GM12878 (cell line): ENCODE measurements around the gene SCRN3. TPM values are rescaled to one million over a fixed set of nuclear protein-coding genes. Genes with fewer than 3 reads are reported as not detected.

ENCODE experiments used
- ATAC-seq: fragments of 200-7000 bp; cut with Tn5 transposase; 3 replicates; pipeline ENCODE4 v1.9.1; 2020; ENCODE audit warnings: mild to moderate bottlenecking, moderate library complexity
- BruUV-seq: library from RNA; stranded (reverse); fragments of 400-500 nt; replicated peaks from 2 replicates; lab custom pipeline; 2021; lab: Mats Ljungman, UMichigan
- CTCF ChIA-PET: fragments of 300-600 bp; sonication (Branson Sonifier 250); formaldehyde crosslinking; extraction: SDS; loops from one replicate; lab custom pipeline; 2021; ENCODE audit warnings: inconsistent platforms; lab: Yijun Ruan, JAX
- POLR2A ChIA-PET: fragments of 350-600 bp; formaldehyde crosslinking; extraction: SDS; loops from one replicate; lab custom pipeline; 2021; ENCODE audit warnings: inconsistent platforms; lab: Charles Lee
- RAD21 ChIA-PET: fragments of 300-600 bp; sonication (Branson Sonifier 250); formaldehyde crosslinking; loops from one replicate; lab custom pipeline; 2023; ENCODE audit warnings: antibody characterized with exemption; ENCODE audit not compliant: unreplicated experiment; lab: Charles Lee
- SMC1A ChIA-PET: fragments of 300-600 bp; sonication (Branson Sonifier 250); formaldehyde crosslinking; loops from one replicate; lab custom pipeline; 2023; ENCODE audit not compliant: unreplicated experiment, uncharacterized antibody; lab: Charles Lee
- DNase-seq: peaks from one replicate; pipeline ENCODE4 v3.0.0-alpha.2; 2011; ENCODE audit warnings: low read depth, low spot score
- FAIRE-seq: peaks from 3 replicates; lab custom pipeline; 2011; peaks lifted over from hg19 to GRCh38; lab: Jason Lieb, UNC
- H2AFZ ChIP-seq: 2 replicates; pipeline ENCODE4 v1.6.0; 2011; ENCODE audit warnings: low read depth, low read length, control low read depth; ENCODE audit not compliant: control insufficient read depth
- H3K27ac ChIP-seq: 2 replicates; pipeline ENCODE4 v1.5.1; 2011; ENCODE audit warnings: control low read depth; ENCODE audit not compliant: control insufficient read depth, insufficient read depth
- H3K27me3 ChIP-seq, 2 experiments: replicated peaks in 1 of 2; 2 replicates each; pipeline versions ENCODE4 v1.6.0 to v1.6.1; 2011; ENCODE audit warnings: low read length in 1 of 2; ENCODE audit not compliant: control insufficient read depth in 2 of 2, insufficient read depth in 2 of 2
- H3K36me3 ChIP-seq, 2 experiments: 2 replicates each; pipeline ENCODE4 v1.5.1; 2011; ENCODE audit warnings: low read length in 1 of 2; ENCODE audit not compliant: control insufficient read depth in 2 of 2, insufficient read depth in 2 of 2
- H3K4me1 ChIP-seq: 2 replicates; pipeline ENCODE4 v1.6.1; 2011; ENCODE audit warnings: mild to moderate bottlenecking, low read length, moderate library complexity, mixed read lengths; ENCODE audit not compliant: control insufficient read depth, insufficient read depth
- H3K4me2 ChIP-seq: 2 replicates; pipeline ENCODE4 v1.6.0; 2011; ENCODE audit warnings: control low read depth; ENCODE audit not compliant: control insufficient read depth, insufficient read depth
- H3K4me3 ChIP-seq: fragments of 200-600 bp; sonication (generic); 2 replicates; pipeline ENCODE4 v1.5.1; 2016
- H3K79me2 ChIP-seq: 2 replicates; pipeline ENCODE4 v1.6.0; 2011; ENCODE audit warnings: low read length; ENCODE audit not compliant: control insufficient read depth, insufficient read depth
- H3K9ac ChIP-seq: 2 replicates; pipeline ENCODE4 v1.8.0; 2011; ENCODE audit warnings: low read length, control low read depth, mixed read lengths; ENCODE audit not compliant: control insufficient read depth, insufficient read depth
- H3K9me3 ChIP-seq: replicated peaks from 3 replicates; pipeline ENCODE4 v1.5.1; 2011; ENCODE audit warnings: mild to moderate bottlenecking, low read length; ENCODE audit not compliant: control insufficient read depth, insufficient read depth
- H4K20me1 ChIP-seq: 2 replicates; pipeline ENCODE4 v1.6.0; 2011; ENCODE audit not compliant: control insufficient read depth, insufficient read depth
- ASH2L ChIP-seq: fragments of 300-600, 200-600 bp; sonication (generic); IDR thresholded peaks from 2 replicates; pipeline ENCODE4 v1.6.1; 2017; ENCODE audit warnings: low read depth, mild to moderate bottlenecking, borderline replicate concordance
- BRCA1 ChIP-seq: IDR thresholded peaks from 2 replicates; pipeline ENCODE4 v1.6.1; 2011; ENCODE audit warnings: low read depth, low read length, improper control_type of control experiment
- CBX5 ChIP-seq: sonication (generic); IDR thresholded peaks from 2 replicates; pipeline ENCODE4 v1.6.1; 2016; ENCODE audit warnings: low read depth, moderate library complexity, mild to moderate bottlenecking, inconsistent platforms
- CREB1 ChIP-seq: IDR thresholded peaks from 2 replicates; pipeline ENCODE4 v1.6.1; 2012; ENCODE audit warnings: low read depth, mild to moderate bottlenecking, inconsistent platforms
- ETV6 ChIP-seq, 2 experiments: fragments of 450-650 bp in 1 of 2; IDR thresholded peaks in 1 of 2; conservative IDR thresholded peaks in 1 of 2; 2 replicates each; pipeline ENCODE4 v1.6.1; 2014; ENCODE audit warnings: antibody characterized with exemption in 1 of 2, borderline replicate concordance in 1 of 2, low read depth in 1 of 2, mild to moderate bottlenecking in 1 of 2, moderate library complexity in 1 of 2
- FOXM1 ChIP-seq: IDR thresholded peaks from 2 replicates; pipeline ENCODE4 v1.6.1; 2012; ENCODE audit warnings: low read depth, mild to moderate bottlenecking, inconsistent platforms, low read length, moderate library complexity
- PKNOX1 ChIP-seq: fragments of 450-650 bp; IDR thresholded peaks from 2 replicates; pipeline ENCODE4 v1.6.1; 2016; ENCODE audit warnings: mild to moderate bottlenecking
- SREBF2 ChIP-seq: IDR thresholded peaks from 2 replicates; pipeline ENCODE4 v1.6.1; 2012; ENCODE audit warnings: mild to moderate bottlenecking, low read length
- ZNF24 ChIP-seq: fragments of 450-650 bp; IDR thresholded peaks from 2 replicates; pipeline ENCODE4 v1.6.1; 2017; ENCODE audit warnings: antibody characterized with exemption, mild to moderate bottlenecking
- ZNF622 ChIP-seq: fragments of 450-650 bp; IDR thresholded peaks from 2 replicates; pipeline ENCODE4 v1.6.1; 2017; ENCODE audit warnings: mild to moderate bottlenecking, inconsistent platforms
- in situ Hi-C: fragments of 300-500 bp; cut with MboI; formaldehyde crosslinking; loops from 9 replicates; pipeline ENCODE4 v1.14.3; 2018; ENCODE audit warnings: mixed read lengths
- intact Hi-C: fragments of 100-400 bp; cut with micrococcal nuclease; formaldehyde crosslinking; loops from one replicate; pipeline ENCODE4 v1.14.2; 2022; ENCODE audit not compliant: unreplicated experiment
- polyA plus RNA-seq, 11 experiments: library from polyadenylated mRNA; depleted of rRNA in 4 of 11; unstranded in 6 of 11; stranded (reverse) in 5 of 11; fragments of >200 nt; fragmentation: Nextera tagmentation in 4 of 11; fragmentation: Illumina TruSeq in 1 of 11; extraction: Ambion mirVana in 4 of 11; extraction: Trizol in 1 of 11; gene quantifications; 1 replicate in 1 of 11; 2 replicates in 10 of 11; pipeline versions ENCODE4 v1.2.1 to v1.2.3, GENCODE V29; 2011 to 2016; ENCODE audit warnings: inconsistent platforms in 2 of 11, missing spikeins in 2 of 11, low read depth in 1 of 11
- total RNA-seq, 4 experiments: library from RNA; depleted of rRNA in 3 of 4; stranded (reverse); fragments of >200 nt in 3 of 4; fragmentation: Illumina TruSeq in 1 of 4; extraction: Trizol in 1 of 4; gene quantifications; 2 replicates each; pipeline versions ENCODE4 v1.2.1 to v1.2.3, GENCODE V29; 2013 to 2021
- TF ChIP-seq, protein P1 (sequence below): fragments of 450-650 bp; IDR thresholded peaks from 2 replicates; pipeline ENCODE4 v1.6.1; 2016; ENCODE audit warnings: mild to moderate bottlenecking
- TF ChIP-seq, protein P2 (sequence below): fragments of 450-650 bp; IDR thresholded peaks from 2 replicates; pipeline ENCODE4 v1.6.1; 2016; ENCODE audit warnings: mild to moderate bottlenecking, moderate library complexity, borderline replicate concordance
- TF ChIP-seq, protein P3 (sequence below): fragments of 450-650 bp; formaldehyde crosslinking; IDR thresholded peaks from 2 replicates; pipeline ENCODE4 v1.4.0; 2020; ENCODE audit warnings: mild to moderate bottlenecking, moderate library complexity

Gene SCRN3
- total and polyA plus RNA-seq, 10 of the 15 experiments (the other 5 are each of a cell fraction or from before 2014, with no cell fraction given) = 5.7 to 16.0 (median 13.0) TPM

DNA sequence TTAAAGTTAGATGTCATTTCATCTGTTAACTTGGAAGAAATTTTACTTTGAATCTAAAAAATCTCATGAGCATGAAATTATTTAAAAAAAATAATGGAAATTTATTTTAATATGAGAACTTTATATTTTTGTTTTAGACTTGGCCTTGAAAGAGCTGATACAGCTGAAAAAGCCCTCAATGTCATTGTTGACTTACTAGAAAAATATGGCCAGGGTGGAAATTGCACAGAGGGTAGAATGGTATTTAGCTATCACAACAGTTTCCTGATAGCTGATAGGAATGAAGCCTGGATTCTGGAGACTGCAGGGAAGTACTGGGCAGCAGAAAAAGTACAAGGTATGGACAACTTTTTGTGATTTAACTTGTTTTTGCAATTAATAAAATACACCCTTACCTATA, 5.3 kb downstream of the SCRN3 start (continued):
- TF ChIP-seq, protein P1, sequence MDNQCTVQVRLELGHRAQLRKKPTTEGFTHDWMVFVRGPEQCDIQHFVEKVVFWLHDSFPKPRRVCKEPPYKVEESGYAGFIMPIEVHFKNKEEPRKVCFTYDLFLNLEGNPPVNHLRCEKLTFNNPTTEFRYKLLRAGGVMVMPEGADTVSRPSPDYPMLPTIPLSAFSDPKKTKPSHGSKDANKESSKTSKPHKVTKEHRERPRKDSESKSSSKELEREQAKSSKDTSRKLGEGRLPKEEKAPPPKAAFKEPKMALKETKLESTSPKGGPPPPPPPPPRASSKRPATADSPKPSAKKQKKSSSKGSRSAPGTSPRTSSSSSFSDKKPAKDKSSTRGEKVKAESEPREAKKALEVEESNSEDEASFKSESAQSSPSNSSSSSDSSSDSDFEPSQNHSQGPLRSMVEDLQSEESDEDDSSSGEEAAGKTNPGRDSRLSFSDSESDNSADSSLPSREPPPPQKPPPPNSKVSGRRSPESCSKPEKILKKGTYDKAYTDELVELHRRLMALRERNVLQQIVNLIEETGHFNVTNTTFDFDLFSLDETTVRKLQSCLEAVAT = no peak
- no peak for TF ChIP-seq ASH2L
- TF ChIP-seq SREBF2 = no peak

GRCh38 chr2:174403628-174404027, 8.1 kb downstream of the SCRN3 start:
- no peak for DNase-seq
- intact Hi-C loops (no loop called here), in situ Hi-C loops (no loop called here)
- no peak overlapping the region for H3K4me2 ChIP-seq
- FAIRE-seq = no peak
- no peaks in the 10 kb centered on the region; a peak in 1 of 4 replicates for H3K36me3 ChIP-seq
- H3K79me2 ChIP-seq = no peaks in the 10 kb centered on the region
- no peaks in the 10 kb centered on the region for H3K4me1 ChIP-seq
- H3K9me3 ChIP-seq = no peaks in the 10 kb centered on the region
- no peak overlapping the region for H3K9ac ChIP-seq
- no peak overlapping the region for H3K4me3 ChIP-seq
- ChIA-PET POLR2A (no interaction called here), SMC1A (interaction anchor here (0.6 kb wide), 1 partner anchor 1599 kb away, joined by 5 read pairs; no protein-coding TSS in a partner anchor), RAD21 (no interaction called here), CTCF (interaction anchor here (0.7 to 1.2 kb wide), 2 partner anchors 85 to 278 kb away, joined by 3 read pairs; no protein-coding TSS in a partner anchor)
- H2AFZ ChIP-seq = no peak overlapping the region
- no peak overlapping the region for H3K27ac ChIP-seq
- no peak for ATAC-seq
- no peaks in the 10 kb centered on the region for H4K20me1 ChIP-seq
- BruUV-seq = no TSS peak
- no peaks in the 10 kb centered on the region for H3K27me3 ChIP-seq
- TF ChIP-seq CBX5 = no peak
- TF ChIP-seq ZNF24 = no peak
- no peak for TF ChIP-seq ETV6 (conservative IDR thresholded peaks at IDR 0.05 in 1 of 2, IDR thresholded peaks at IDR 0.05 in 1 of 2; ENCODE audit: borderline replicate concordance in 1 of 2, low read depth in 1 of 2)
- no peak for TF ChIP-seq PKNOX1
- TF ChIP-seq, protein P2, sequence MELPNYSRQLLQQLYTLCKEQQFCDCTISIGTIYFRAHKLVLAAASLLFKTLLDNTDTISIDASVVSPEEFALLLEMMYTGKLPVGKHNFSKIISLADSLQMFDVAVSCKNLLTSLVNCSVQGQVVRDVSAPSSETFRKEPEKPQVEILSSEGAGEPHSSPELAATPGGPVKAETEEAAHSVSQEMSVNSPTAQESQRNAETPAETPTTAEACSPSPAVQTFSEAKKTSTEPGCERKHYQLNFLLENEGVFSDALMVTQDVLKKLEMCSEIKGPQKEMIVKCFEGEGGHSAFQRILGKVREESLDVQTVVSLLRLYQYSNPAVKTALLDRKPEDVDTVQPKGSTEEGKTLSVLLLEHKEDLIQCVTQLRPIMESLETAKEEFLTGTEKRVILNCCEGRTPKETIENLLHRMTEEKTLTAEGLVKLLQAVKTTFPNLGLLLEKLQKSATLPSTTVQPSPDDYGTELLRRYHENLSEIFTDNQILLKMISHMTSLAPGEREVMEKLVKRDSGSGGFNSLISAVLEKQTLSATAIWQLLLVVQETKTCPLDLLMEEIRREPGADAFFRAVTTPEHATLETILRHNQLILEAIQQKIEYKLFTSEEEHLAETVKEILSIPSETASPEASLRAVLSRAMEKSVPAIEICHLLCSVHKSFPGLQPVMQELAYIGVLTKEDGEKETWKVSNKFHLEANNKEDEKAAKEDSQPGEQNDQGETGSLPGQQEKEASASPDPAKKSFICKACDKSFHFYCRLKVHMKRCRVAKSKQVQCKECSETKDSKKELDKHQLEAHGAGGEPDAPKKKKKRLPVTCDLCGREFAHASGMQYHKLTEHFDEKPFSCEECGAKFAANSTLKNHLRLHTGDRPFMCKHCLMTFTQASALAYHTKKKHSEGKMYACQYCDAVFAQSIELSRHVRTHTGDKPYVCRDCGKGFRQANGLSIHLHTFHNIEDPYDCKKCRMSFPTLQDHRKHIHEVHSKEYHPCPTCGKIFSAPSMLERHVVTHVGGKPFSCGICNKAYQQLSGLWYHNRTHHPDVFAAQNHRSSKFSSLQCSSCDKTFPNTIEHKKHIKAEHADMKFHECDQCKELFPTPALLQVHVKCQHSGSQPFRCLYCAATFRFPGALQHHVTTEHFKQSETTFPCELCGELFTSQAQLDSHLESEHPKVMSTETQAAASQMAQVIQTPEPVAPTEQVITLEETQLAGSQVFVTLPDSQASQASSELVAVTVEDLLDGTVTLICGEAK = no peak
- no peak for TF ChIP-seq ZNF622
- TF ChIP-seq CREB1 = no peak
- TF ChIP-seq, protein P3, sequence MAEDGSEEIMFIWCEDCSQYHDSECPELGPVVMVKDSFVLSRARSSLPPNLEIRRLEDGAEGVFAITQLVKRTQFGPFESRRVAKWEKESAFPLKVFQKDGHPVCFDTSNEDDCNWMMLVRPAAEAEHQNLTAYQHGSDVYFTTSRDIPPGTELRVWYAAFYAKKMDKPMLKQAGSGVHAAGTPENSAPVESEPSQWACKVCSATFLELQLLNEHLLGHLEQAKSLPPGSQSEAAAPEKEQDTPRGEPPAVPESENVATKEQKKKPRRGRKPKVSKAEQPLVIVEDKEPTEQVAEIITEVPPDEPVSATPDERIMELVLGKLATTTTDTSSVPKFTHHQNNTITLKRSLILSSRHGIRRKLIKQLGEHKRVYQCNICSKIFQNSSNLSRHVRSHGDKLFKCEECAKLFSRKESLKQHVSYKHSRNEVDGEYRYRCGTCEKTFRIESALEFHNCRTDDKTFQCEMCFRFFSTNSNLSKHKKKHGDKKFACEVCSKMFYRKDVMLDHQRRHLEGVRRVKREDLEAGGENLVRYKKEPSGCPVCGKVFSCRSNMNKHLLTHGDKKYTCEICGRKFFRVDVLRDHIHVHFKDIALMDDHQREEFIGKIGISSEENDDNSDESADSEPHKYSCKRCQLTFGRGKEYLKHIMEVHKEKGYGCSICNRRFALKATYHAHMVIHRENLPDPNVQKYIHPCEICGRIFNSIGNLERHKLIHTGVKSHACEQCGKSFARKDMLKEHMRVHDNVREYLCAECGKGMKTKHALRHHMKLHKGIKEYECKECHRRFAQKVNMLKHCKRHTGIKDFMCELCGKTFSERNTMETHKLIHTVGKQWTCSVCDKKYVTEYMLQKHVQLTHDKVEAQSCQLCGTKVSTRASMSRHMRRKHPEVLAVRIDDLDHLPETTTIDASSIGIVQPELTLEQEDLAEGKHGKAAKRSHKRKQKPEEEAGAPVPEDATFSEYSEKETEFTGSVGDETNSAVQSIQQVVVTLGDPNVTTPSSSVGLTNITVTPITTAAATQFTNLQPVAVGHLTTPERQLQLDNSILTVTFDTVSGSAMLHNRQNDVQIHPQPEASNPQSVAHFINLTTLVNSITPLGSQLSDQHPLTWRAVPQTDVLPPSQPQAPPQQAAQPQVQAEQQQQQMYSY = no peak
- no peak for TF ChIP-seq BRCA1
- no peak for TF ChIP-seq FOXM1
